Gastrocnemius medialis (tissue), 4 donors: Measurements from ENCODE around the gene MOB1B. TPM values are rescaled to one million over a fixed set of nuclear protein-coding genes. Genes with fewer than 3 reads are reported as not detected.

Experiments used
- ATAC-seq, 2 donors: fragments of 150-250 bp; one replicate each; pipeline ENCODE4 v1.9.1; 2016
- DNase-seq, 2 donors: peaks; one replicate each; pipeline ENCODE4 v3.0.0-alpha.2; 2019
- H3K27ac ChIP-seq, 4 donors: fragments of 200-600 bp; sonication (generic); 1 replicate in 1 of 4; 2 replicates in 3 of 4; pipeline ENCODE4 v1.5.1; 2016 to 2018; ENCODE audit warnings: mild to moderate bottlenecking in 2 of 4, moderate library complexity in 1 of 4
- H3K27me3 ChIP-seq, 3 donors: fragments of 200-600 bp; sonication (generic) in 2 of 3; 1 replicate in 1 of 3; 2 replicates in 2 of 3; pipeline versions ENCODE4 v1.5.1 to v1.6.0; 2016 to 2019; ENCODE audit warnings: mild to moderate bottlenecking in 1 of 3, moderate library complexity in 1 of 3
- H3K36me3 ChIP-seq, 2 donors: fragments of 200-600 bp; sonication (generic) in 1 of 2; one replicate each; pipeline ENCODE4 v1.5.1; 2017 to 2018
- H3K4me1 ChIP-seq, 2 donors: fragments of 200-600 bp; sonication (generic) in 1 of 2; one replicate each; pipeline ENCODE4 v1.5.1; 2016 to 2017; ENCODE audit warnings: mild to moderate bottlenecking in 2 of 2
- H3K4me3 ChIP-seq, 4 donors: fragments of 200-600 bp; sonication (generic) in 3 of 4; 1 replicate in 1 of 4; 2 replicates in 3 of 4; pipeline ENCODE4 v1.5.1; 2016 to 2019; ENCODE audit warnings: mild to moderate bottlenecking in 2 of 4
- H3K9me3 ChIP-seq, 3 donors: fragments of 200-600 bp; sonication (generic) in 2 of 3; 1 replicate in 1 of 3; 2 replicates in 2 of 3; pipeline ENCODE4 v1.5.1; 2016 to 2019
- POLR2A ChIP-seq, 2 donors: fragments of 450-650 bp; IDR thresholded peaks; one replicate each; pipeline ENCODE4 v1.6.1; 2017; ENCODE audit warnings: antibody characterized with exemption in 2 of 2, mild to moderate bottlenecking in 2 of 2, moderate library complexity in 2 of 2
- in situ Hi-C, 4 donors: fragments of 200-750 bp; cut with MboI; loops; one replicate each; pipeline versions ENCODE4 v1.15.0 to v1.8.0; 2017; ENCODE audit warnings: low sequenced_read_pairs in 4 of 4
- intact Hi-C: fragments of 100-400 bp; cut with DNase I; formaldehyde crosslinking; loops from one replicate; pipeline ENCODE4 v1.15.1; 2023; ENCODE audit warnings: low total_unique reads
- total RNA-seq, 4 donors: library from RNA; depleted of rRNA; stranded (reverse); fragments of >200 nt; gene quantifications; one replicate each; pipeline versions ENCODE4 v1.1.0 to v1.2.3, GENCODE V29; 2016
- TF ChIP-seq, protein P1 (sequence below), 5 experiments: fragments of 450-650 bp in 3 of 5; fragments of 200-600 bp in 2 of 5; sonication (generic) in 2 of 5; IDR thresholded peaks in 4 of 5; conservative IDR thresholded peaks in 1 of 5; 1 replicate in 4 of 5; 2 replicates in 1 of 5; pipeline ENCODE4 v1.5.1; 2016 to 2019; ENCODE audit warnings: antibody characterized with exemption in 5 of 5, mild to moderate bottlenecking in 3 of 5, moderate library complexity in 3 of 5

The MOB1B gene
- total RNA-seq, 4 donors from 2014 or later: 6.5 to 17.5 (median 8.4) TPM

DNA sequence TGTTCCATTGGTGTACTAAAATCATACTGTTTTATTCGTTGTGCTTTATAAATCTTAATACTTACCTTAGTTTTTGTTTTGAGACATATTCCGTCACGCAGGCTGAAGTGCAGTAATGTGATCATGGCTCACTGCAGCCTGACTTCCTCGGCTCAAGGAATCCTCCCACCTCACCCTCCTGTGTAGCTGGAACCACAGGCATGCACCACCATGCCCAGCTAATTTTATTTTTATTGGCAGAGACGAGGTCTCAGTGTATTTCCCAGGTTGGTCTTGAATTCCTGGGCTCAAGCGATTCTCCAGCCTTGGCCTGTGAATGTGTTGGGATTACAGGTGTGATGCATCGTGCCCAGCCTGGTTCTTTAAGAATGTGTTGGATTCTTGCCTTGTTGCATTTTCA lies 66.9 kb downstream of the MOB1B start:
- Histone ChIP-seq H3K36me3 (no peaks in the 10 kb centered on the region), H3K9me3 (no peaks in the 10 kb centered on the region), H3K27me3 (no peaks in the 10 kb centered on the region), H3K27ac (no peak overlapping the region), H3K4me3 (no peak overlapping the region), H3K4me1 (no peaks in the 10 kb centered on the region)
- in situ Hi-C loops (no loop called here), intact Hi-C loops (no loop called here)
- TF ChIP-seq, protein P1, sequence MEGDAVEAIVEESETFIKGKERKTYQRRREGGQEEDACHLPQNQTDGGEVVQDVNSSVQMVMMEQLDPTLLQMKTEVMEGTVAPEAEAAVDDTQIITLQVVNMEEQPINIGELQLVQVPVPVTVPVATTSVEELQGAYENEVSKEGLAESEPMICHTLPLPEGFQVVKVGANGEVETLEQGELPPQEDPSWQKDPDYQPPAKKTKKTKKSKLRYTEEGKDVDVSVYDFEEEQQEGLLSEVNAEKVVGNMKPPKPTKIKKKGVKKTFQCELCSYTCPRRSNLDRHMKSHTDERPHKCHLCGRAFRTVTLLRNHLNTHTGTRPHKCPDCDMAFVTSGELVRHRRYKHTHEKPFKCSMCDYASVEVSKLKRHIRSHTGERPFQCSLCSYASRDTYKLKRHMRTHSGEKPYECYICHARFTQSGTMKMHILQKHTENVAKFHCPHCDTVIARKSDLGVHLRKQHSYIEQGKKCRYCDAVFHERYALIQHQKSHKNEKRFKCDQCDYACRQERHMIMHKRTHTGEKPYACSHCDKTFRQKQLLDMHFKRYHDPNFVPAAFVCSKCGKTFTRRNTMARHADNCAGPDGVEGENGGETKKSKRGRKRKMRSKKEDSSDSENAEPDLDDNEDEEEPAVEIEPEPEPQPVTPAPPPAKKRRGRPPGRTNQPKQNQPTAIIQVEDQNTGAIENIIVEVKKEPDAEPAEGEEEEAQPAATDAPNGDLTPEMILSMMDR (IDR thresholded peaks at IDR 0.05 in 4 of 5, conservative IDR thresholded peaks at IDR 0.05 in 1 of 5): no peak
- TF ChIP-seq POLR2A (IDR thresholded peaks at IDR 0.05): no peak
- no peak for DNase-seq
- ATAC-seq: no peak

DNA sequence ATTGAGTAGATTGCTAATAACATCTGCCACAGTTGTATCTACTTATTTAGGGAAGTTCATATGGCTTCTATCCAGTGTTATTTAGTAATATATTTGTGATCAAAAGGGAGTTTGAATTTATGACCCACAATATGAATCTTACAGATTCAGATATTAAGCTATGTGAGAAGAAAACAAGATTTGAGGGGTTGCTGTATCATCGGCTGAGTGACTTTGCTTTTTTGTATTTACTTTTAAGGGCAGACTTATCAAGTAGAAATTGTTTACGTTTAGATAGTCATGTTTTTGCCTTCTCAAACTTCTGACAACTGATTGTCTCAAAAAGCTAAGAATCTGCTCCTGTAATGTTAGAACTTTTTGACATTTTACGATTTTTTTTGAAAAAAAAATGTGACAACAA lies 74.1 kb downstream of the MOB1B start:
- DNase-seq (no peak), ATAC-seq (no peak)
- Histone ChIP-seq H3K27me3 (no peaks in the 10 kb centered on the region), H3K27ac (no peak overlapping the region), H3K9me3 (no peaks in the 10 kb centered on the region), H3K36me3 (no peaks in the 10 kb centered on the region), H3K4me1 (no peaks in the 10 kb centered on the region), H3K4me3 (no peak overlapping the region)
- TF ChIP-seq POLR2A (IDR thresholded peaks at IDR 0.05): no peak
- TF ChIP-seq, protein P1 (IDR thresholded peaks at IDR 0.05 in 4 of 5, conservative IDR thresholded peaks at IDR 0.05 in 1 of 5): no peak
- intact Hi-C loops: no loop called here
- in situ Hi-C loops: loop anchor here in 2 of 4 donors (25.0 kb wide), 2 partner anchors 289 to 314 kb away; partner anchors contain the start of genes JCHAIN (in 1 of the 2) and UTP3 (in 1 of the 2)

DNA sequence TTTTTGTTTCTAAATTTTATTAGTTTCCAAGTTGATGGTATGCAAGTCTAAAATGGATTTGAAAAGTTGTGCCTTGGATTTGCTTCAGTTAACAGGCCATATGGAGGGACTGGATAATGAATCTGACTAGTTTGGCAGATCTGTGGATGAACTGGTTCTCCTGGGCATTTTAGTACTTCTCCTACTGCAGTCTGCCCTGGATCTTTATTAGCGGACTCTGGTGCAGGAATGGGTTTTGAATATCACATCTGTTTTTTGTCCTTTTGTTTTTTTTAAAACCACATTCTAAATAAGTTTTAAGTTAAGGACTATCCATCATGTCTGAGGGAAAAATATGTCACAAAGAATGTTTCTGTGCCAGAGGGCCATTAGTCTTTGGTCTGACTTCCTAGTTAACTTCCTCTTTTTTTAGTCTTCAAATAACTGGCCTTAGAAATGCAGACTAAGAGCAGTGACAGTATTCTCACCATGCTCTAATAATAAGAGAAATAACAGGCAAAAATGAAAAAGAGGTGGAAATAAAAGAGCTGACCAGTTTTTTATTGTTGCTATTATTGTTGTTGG lies 77.4 kb downstream of the MOB1B start:
- Histone ChIP-seq H3K36me3 (no peaks in the 10 kb centered on the region), H3K27me3 (no peaks in the 10 kb centered on the region), H3K4me1 (no peaks in the 10 kb centered on the region), H3K27ac (no peak overlapping the region), H3K9me3 (no peaks in the 10 kb centered on the region), H3K4me3 (no peak overlapping the region)
- intact Hi-C loops (no loop called here), in situ Hi-C loops (loop anchor here in 2 of 4 donors (25.0 kb wide), 2 partner anchors 292 to 317 kb away; partner anchors contain the start of genes JCHAIN (in 1 of the 2) and UTP3 (in 1 of the 2))
- no peak for DNase-seq
- TF ChIP-seq POLR2A (IDR thresholded peaks at IDR 0.05): no peak
- TF ChIP-seq, protein P1 (IDR thresholded peaks at IDR 0.05 in 4 of 5, conservative IDR thresholded peaks at IDR 0.05 in 1 of 5): no peak
- no peak for ATAC-seq

DNA sequence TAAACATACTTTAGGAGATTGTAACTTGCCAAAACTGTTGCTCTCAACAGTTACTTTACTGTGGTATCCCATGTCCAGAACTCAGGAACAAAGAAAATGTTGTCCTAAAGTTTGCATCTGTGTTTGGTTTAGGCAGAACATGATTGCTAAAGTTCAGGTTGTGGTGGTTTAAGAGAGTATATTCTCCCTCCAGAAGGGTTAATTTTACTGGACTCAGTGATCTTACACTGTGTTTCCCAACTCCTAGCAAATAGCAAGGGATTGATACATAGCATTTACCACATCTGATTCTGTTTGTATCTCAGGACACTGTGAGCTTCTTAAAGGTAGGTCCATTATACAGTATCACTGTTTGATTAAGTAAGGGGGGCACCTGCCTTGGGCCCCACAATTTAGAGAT lies 78.0 kb downstream of the MOB1B start:
- H3K4me3 ChIP-seq: no peak overlapping the region
- no peaks in the 10 kb centered on the region for H3K27me3 ChIP-seq
- H3K36me3 ChIP-seq: no peaks in the 10 kb centered on the region
- no peak for DNase-seq
- no peak overlapping the region for H3K27ac ChIP-seq
- TF ChIP-seq, protein P1 (IDR thresholded peaks at IDR 0.05 in 4 of 5, conservative IDR thresholded peaks at IDR 0.05 in 1 of 5): no peak
- TF ChIP-seq POLR2A (IDR thresholded peaks at IDR 0.05): no peak
- in situ Hi-C loops (loop anchor here in 2 of 4 donors (25.0 kb wide), 2 partner anchors 293 to 318 kb away; partner anchors contain the start of genes JCHAIN (in 1 of the 2) and UTP3 (in 1 of the 2)), intact Hi-C loops (no loop called here)
- ATAC-seq: no peak
- no peaks in the 10 kb centered on the region for H3K4me1 ChIP-seq
- no peaks in the 10 kb centered on the region for H3K9me3 ChIP-seq
